Mesodermal cell (in vitro differentiated cells): ENCODE measurements around the gene LAMTOR4. TPM values are rescaled to one million over a fixed set of nuclear protein-coding genes. Genes with fewer than 3 reads are reported as not detected.

Experiments used
- H3K27ac ChIP-seq: 2 replicates; pipeline ENCODE4 v1.7.0; 2013; ENCODE audit warnings: mild to moderate bottlenecking, low read depth, low read length, moderate library complexity; ENCODE audit not compliant: severe bottlenecking
- H3K36me3 ChIP-seq: 2 replicates; pipeline ENCODE4 v1.7.1; 2013; ENCODE audit warnings: mild to moderate bottlenecking, low read length, moderate library complexity; ENCODE audit not compliant: control insufficient read depth, insufficient read depth
- H3K4me1 ChIP-seq: one replicate; pipeline ENCODE4 v1.7.1; 2013; ENCODE audit warnings: mild to moderate bottlenecking, low read length; ENCODE audit not compliant: insufficient read depth, control insufficient read depth, poor library complexity, severe bottlenecking
- H3K4me3 ChIP-seq: 2 replicates; pipeline ENCODE4 v1.7.0; 2013; ENCODE audit warnings: low read length, control low read depth, mild to moderate bottlenecking; ENCODE audit not compliant: insufficient read depth, poor library complexity, severe bottlenecking; ENCODE audit errors: extremely low read depth
- H3K9me3 ChIP-seq: 2 replicates; pipeline ENCODE4 v1.7.1; 2013; ENCODE audit warnings: mild to moderate bottlenecking, low read length, moderate library complexity; ENCODE audit not compliant: control insufficient read depth
- WGBS, 2 experiments: methylation state at CpG; one replicate each; pipeline ENCODE4 v1.1.5; 2013; ENCODE audit warnings: missing lambda C conversion rate in 2 of 2; ENCODE audit not compliant: insufficient coverage in 2 of 2; 5-methylcytosine and 5-hydroxymethylcytosine counted together
- polyA plus RNA-seq, 2 experiments: library from polyadenylated mRNA; stranded (reverse); fragments of 50-300 nt; gene quantifications; one replicate each; pipeline ENCODE4 v1.2.3, GENCODE V29; 2013

LAMTOR4 gene
- 141 TPM for polyA plus RNA-seq (2013, experiment 1 of 2)
- polyA plus RNA-seq (2013, experiment 2 of 2), result 121 TPM

GRCh38 chr7:100148559-100149328 is at the start of gene LAMTOR4:
LAMTOR4 (plus strand) TSS chr7:100148918; CDS start chr7:100148973, 55 bp downstream.
- no peaks in the 10 kb centered on the region for H3K9me3 ChIP-seq
- WGBS, 2 experiments, result 1% methylated on average over 18 to 27 of the region's 46 CpGs
- H3K4me1 ChIP-seq, result peaks cover 3% of the 10 kb centered on the region
- H3K27ac ChIP-seq, result peak within 1 kb of the TSS; percentile 53
- peak within 1 kb of the TSS; percentile 92 for H3K4me3 ChIP-seq
- H3K36me3 ChIP-seq, result peaks cover 20% of the 10 kb centered on the region

DNA sequence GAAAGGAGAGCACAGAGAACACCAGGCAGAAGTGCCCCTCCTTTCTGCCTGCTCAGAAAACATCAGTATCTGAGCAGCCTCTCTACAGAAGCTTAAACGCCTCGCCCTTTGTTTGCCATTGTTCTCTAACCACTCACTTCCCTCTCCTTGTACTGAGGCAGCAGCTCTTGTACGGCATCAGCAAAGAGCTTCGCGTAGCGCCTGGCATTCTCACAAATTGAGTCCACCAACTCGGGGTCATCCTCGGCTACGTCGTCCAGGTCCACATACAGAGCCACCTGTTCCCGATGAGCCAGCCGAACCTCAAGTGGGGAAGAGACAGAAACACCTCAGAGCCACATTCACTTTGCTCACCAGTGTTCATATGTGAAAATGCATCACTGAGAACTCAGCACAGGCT is 49.3 kb upstream of the LAMTOR4 start:
- 86 to 91% methylated on average over 12 of the region's 12 CpGs for WGBS, 2 experiments
- H3K4me3 ChIP-seq, result peak overlapping the region; percentile 100
- peak overlapping the region; percentile 96 for H3K27ac ChIP-seq
- no peaks in the 10 kb centered on the region for H3K9me3 ChIP-seq
- H3K36me3 ChIP-seq, result peaks cover 71% of the 10 kb centered on the region
- peaks cover 41% of the 10 kb centered on the region for H3K4me1 ChIP-seq

DNA sequence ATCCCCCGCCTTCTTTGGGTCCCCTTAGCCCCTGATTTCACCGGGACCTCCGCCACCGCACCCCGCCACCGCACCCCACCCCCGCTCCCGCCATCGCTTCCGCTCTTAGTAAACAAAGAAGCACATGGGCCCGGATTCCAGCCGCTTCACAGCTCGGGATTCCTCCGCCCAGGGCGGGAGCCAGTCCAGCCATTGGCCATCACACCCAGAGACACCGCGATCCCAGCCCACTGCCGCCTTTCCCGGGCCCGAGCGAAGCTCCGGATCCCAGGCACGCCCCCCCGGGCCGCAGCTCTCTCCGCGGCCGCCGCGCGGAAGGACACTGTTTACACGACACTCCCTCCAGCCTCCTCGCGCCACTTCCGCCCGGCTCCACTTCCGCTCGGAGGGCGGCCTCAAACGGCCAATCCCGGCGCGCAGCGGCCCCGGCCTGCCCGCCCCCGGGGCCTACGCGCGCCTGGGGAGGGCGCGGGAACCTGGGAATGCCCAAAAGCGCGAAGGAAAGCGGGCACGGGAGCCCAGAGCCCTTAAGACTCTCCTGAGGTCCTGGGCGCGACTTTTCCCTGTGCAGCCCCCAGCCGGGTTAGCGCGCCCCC is 48.2 kb upstream of the LAMTOR4 start:
- no peaks in the 10 kb centered on the region for H3K9me3 ChIP-seq
- H3K4me3 ChIP-seq, result peak overlapping the region; percentile 100
- peak overlapping the region; percentile 96 for H3K27ac ChIP-seq
- H3K36me3 ChIP-seq, result peaks cover 70% of the 10 kb centered on the region
- 0% methylated on average over 31 to 48 of the region's 61 CpGs for WGBS, 2 experiments
- H3K4me1 ChIP-seq, result peaks cover 36% of the 10 kb centered on the region

DNA sequence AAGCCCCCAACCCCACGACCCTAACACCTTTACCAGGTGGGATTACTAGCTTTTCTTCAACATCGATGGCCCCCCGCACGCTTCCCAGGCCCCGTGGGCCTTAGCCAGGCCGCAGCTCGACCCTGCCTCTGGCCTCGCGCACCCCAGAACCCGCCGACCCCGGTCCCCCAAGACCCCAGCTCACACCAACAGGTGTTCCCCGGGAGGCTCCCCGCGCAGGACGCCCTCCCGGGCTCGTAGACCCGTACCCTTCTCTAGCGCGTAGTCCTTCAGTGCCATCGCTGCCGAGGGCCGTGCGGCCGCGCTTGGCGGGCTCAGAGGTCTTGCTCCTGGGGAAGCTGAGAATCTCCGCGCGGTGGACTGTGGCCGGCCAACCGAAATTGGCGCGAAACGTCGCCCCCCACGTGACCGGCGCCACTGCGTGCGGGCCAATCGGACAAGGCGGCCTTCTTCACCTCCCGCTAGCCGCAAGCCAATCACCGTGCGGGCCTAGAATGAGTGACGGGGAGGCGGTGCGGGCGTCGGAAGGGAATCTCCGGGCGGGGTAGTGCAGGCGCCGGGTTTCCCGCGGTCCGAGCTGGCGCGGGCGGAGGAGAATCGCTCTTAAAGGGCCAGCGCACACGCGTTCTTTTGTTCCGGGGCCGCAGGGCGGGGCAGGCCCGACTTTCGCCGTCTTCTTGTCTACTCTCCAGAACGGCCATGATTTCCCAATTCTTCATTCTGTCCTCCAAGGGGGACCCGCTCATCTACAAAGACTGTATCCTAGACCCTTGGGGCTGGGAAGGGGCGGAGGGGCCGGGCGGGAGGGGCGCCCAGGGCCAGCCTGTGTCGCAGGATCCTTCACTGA is 47.5 kb upstream of the LAMTOR4 start, which contains the start of the genes AP4M1 and MCM7:
Gene AP4M1 (plus strand): TSS at position 628 of the 847 bp plus-strand sequence. CDS start 72 bp downstream, at position 700.
Gene MCM7 (minus strand): TSS at position 382 of the 847 bp plus-strand sequence. CDS start 103 bp downstream, at position 279.
- H3K36me3 ChIP-seq, result peaks cover 70% of the 10 kb centered on the region
- peaks cover 30% of the 10 kb centered on the region for H3K4me1 ChIP-seq
- H3K27ac ChIP-seq, result peak within 1 kb of the TSS; percentile 96
- no peaks in the 10 kb centered on the region for H3K9me3 ChIP-seq
- WGBS, 2 experiments, result 0 to 1% methylated on average over 58 to 59 of the region's 80 CpGs
- peak within 1 kb of the TSS; percentile 100 for H3K4me3 ChIP-seq

DNA sequence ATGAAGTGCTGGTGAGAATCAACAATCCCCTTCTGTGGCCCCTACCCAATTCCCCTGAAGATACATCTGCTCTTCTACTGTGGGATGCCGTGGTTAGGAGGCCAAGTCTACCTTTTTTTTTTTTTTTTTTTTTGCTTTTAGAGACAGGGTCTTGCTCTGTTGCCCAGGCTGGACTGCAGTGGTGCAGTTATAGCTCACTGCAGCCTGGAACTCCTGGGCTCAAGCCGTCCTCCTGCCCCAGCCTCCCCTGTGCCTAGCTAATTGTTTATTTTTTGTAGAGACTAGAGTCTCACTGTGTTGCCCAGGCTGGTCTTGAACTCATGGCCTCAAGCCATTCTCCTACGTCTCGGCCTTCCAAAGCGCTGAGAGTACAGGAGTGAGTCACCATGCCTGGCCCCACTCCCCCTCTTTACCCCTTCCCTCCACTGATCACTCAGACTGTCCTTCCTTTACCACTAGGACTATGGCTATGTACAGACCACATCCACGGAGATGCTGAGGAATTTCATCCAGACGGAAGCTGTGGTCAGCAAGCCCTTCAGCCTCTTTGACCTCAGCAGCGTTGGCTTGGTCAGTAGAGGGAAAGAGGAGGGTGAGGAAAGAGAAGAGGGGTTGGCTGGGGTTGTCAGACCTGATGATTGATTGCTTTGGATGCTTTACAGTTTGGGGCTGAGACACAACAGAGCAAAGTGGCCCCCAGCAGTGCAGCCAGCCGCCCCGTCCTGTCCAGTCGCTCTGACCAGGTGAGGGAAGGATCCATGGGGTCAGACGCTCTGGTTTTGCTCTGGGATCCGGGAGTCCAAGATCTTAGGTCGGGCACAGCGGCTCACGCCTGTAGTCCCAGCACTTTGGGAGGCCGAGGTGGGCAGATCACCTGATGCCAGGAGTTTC is 45.5 kb upstream of the LAMTOR4 start:
- Histone ChIP-seq H3K27ac (peak overlapping the region; percentile 96), H3K36me3 (peaks cover 67% of the 10 kb centered on the region), H3K4me1 (peaks cover 29% of the 10 kb centered on the region), H3K4me3 (peak overlapping the region; percentile 100), H3K9me3 (no peaks in the 10 kb centered on the region)
- 82 to 83% methylated on average over 15 to 16 of the region's 17 CpGs for WGBS, 2 experiments

DNA sequence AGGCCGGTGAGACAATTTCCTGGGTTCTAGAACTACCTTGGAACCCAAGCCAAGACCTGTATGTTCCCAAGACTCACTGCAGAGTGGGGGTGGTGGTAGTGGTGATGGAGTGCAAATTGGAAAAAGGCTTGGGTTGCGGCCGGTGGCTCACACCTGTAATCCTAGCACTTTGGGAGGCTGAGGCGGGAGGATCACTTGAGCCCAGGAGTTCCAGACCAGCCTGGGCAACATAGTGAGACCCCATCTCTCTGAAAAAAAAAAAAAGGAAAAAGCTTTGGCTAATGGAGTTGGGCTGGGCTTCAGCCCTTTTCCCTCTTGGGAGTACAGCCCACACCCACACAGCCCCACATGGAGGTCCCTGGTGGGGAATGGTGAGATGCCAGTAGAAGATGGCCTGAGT is 43.2 kb upstream of the LAMTOR4 start:
- Histone ChIP-seq H3K36me3 (peaks cover 67% of the 10 kb centered on the region), H3K27ac (no peak overlapping the region), H3K4me3 (no peak overlapping the region), H3K4me1 (peaks cover 16% of the 10 kb centered on the region), H3K9me3 (no peaks in the 10 kb centered on the region)
- WGBS, 2 experiments, result 98 to 100% methylated on average over 3 to 4 of the region's 4 CpGs

- peaks cover 78% of the 10 kb centered on the region for H3K36me3 ChIP-seq
- 92 to 97% methylated on average over 16 of the region's 17 CpGs for WGBS, 2 experiments
- H3K4me1 ChIP-seq, result peaks cover 16% of the 10 kb centered on the region
- H3K9me3 ChIP-seq, result no peaks in the 10 kb centered on the region
- H3K27ac ChIP-seq, result no peak overlapping the region
- no peak overlapping the region for H3K4me3 ChIP-seq
Observed at GRCh38 chr7:100106633-100107032, 42.1 kb upstream of the LAMTOR4 start.

- Histone ChIP-seq H3K27ac (no peak overlapping the region), H3K9me3 (no peaks in the 10 kb centered on the region), H3K4me1 (peaks cover 16% of the 10 kb centered on the region), H3K4me3 (no peak overlapping the region), H3K36me3 (peaks cover 84% of the 10 kb centered on the region)
- WGBS, 2 experiments, result 93 to 96% methylated on average over 19 to 21 of the region's 25 CpGs
Observed at GRCh38 chr7:100107125-100107737, 41.5 kb upstream of the LAMTOR4 start.

GRCh38 chr7:100107890-100108289 is 40.8 kb upstream of the LAMTOR4 start:
- H3K4me3 ChIP-seq, result no peak overlapping the region
- 92 to 93% methylated on average over 10 to 11 of the region's 11 CpGs for WGBS, 2 experiments
- no peak overlapping the region for H3K27ac ChIP-seq
- H3K36me3 ChIP-seq, result peaks cover 87% of the 10 kb centered on the region
- H3K9me3 ChIP-seq, result no peaks in the 10 kb centered on the region
- H3K4me1 ChIP-seq, result peaks cover 13% of the 10 kb centered on the region
